DMS 273 (cell line): Measurements from ENCODE around the gene WRAP73.
A peak's percentile ranks its signal among the peaks of the same experiment; 100 is the strongest.

Experiments used
- DNase-seq: peaks from one replicate; lab custom pipeline; 2025; ENCODE audit not compliant: unreplicated experiment; lab: John Stamatoyannopoulos, UW

WRAP73 gene

GRCh38 chr1:3683197-3683596 is 33.3 kb upstream of the WRAP73 start:
- DNase-seq: no peak

GRCh38 chr1:3681898-3682806 is 32.2 kb upstream of the WRAP73 start:
- no peak for DNase-seq

- DNase-seq: no peak
Observed at GRCh38 chr1:3681231-3681897, 31.5 kb upstream of the WRAP73 start.

- no peak for DNase-seq
Observed at GRCh38 chr1:3680488-3681230, 30.8 kb upstream of the WRAP73 start.

GRCh38 chr1:3679799-3680453 is 30.0 kb upstream of the WRAP73 start:
- no peak for DNase-seq

GRCh38 chr1:3679098-3679555 is 29.2 kb upstream of the WRAP73 start:
- no peak for DNase-seq

- DNase-seq: peak; percentile 31
Observed at GRCh38 chr1:3678361-3679097, 28.6 kb upstream of the WRAP73 start.

GRCh38 chr1:3677484-3677883 is 27.6 kb upstream of the WRAP73 start:
- no peak for DNase-seq

- no peak for DNase-seq
Observed at GRCh38 chr1:3676581-3677470, 26.9 kb upstream of the WRAP73 start.

- no peak for DNase-seq
Observed at GRCh38 chr1:3675436-3675835, 25.5 kb upstream of the WRAP73 start.

- DNase-seq: peak; percentile 87
Observed at GRCh38 chr1:3674100-3675094, 24.5 kb upstream of the WRAP73 start.

- DNase-seq: no peak
Observed at GRCh38 chr1:3673381-3674099, 23.6 kb upstream of the WRAP73 start.

GRCh38 chr1:3672971-3673361 is 23.1 kb upstream of the WRAP73 start:
- DNase-seq: no peak

GRCh38 chr1:3672231-3672970 is 22.5 kb upstream of the WRAP73 start:
- no peak for DNase-seq

- no peak for DNase-seq
Observed at GRCh38 chr1:3671371-3672180, 21.7 kb upstream of the WRAP73 start.

- DNase-seq: no peak
Observed at GRCh38 chr1:3670823-3671265, 20.9 kb upstream of the WRAP73 start.
